Epithelial cell of proximal tubule (primary cell): ENCODE results near the gene KCNJ15. TPM values are rescaled to one million over a fixed set of nuclear protein-coding genes. Genes with fewer than 3 reads are reported as not detected.

ENCODE experiments used
- DNase-seq: peaks from one replicate; pipeline ENCODE4 v3.0.0-alpha.2; 2011; ENCODE audit warnings: low read depth
- H3K4me3 ChIP-seq: 2 replicates; pipeline ENCODE4 v1.5.1; 2011; ENCODE audit warnings: low read depth, mild to moderate bottlenecking, low read length
- CTCF ChIP-seq: conservative IDR thresholded peaks from 2 replicates; pipeline ENCODE4 v1.5.1; 2012; ENCODE audit warnings: low read depth, mild to moderate bottlenecking, low read length
- total RNA-seq: library from RNA; depleted of rRNA; stranded (reverse); fragments of >200 nt; gene quantifications from 2 replicates; pipeline ENCODE4 v1.2.3, GENCODE V29; 2015

KCNJ15 gene
- total RNA-seq, 1 donor from 2014 or later: 38.9 TPM

- H3K4me3 ChIP-seq: no peak overlapping the region
- TF ChIP-seq CTCF: no peak
- DNase-seq: no peak
Measured at GRCh38 chr21:38297871-38298270, 41.1 kb downstream of the KCNJ15 start.

GRCh38 chr21:38298832-38299231 is 42.0 kb downstream of the KCNJ15 start:
- no peak for DNase-seq
- H3K4me3 ChIP-seq: no peak overlapping the region
- no peak for TF ChIP-seq CTCF

- TF ChIP-seq CTCF: no peak
- DNase-seq: no peak
- no peak overlapping the region for H3K4me3 ChIP-seq
Measured at GRCh38 chr21:38299671-38300070, 42.9 kb downstream of the KCNJ15 start.

GRCh38 chr21:38300141-38300578 is 43.4 kb downstream of the KCNJ15 start:
- TF ChIP-seq CTCF: no peak
- no peak overlapping the region for H3K4me3 ChIP-seq
- DNase-seq: no peak

GRCh38 chr21:38301321-38302214 is 44.8 kb downstream of the KCNJ15 start:
- TF ChIP-seq CTCF: no peak
- DNase-seq: no peak
- H3K4me3 ChIP-seq: no peak overlapping the region

- no peak for DNase-seq
- TF ChIP-seq CTCF: no peak
- H3K4me3 ChIP-seq: no peak overlapping the region
Measured at GRCh38 chr21:38303300-38303699, 46.5 kb downstream of the KCNJ15 start.
